ENCODE data around the gene PIK3AP1. TPM values are rescaled to one million over a fixed set of nuclear protein-coding genes. Genes with fewer than 3 reads are reported as not detected.

PIK3AP1 gene
- total RNA-seq, 2 donors from 2014 or later = 1.3 to 5.2 TPM

DNA sequence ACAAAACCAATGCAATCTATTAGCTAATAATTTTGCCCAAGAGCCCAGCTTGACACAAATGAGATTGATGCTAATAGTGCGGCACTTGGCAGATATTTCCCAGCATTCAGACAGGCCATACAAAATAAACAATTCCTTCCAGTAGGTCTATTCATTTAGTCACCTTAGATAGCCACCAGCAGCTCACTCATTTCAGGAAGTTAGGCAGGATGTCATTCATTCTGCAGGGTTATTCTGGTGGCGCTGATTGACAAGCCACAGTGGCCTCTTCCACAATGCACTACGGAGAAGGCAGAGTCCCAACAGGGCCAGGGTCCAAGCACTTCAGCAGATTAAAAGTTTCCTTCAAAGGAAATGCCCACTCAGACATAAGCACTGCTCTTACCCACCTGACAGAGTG, 55.8 kb downstream of the PIK3AP1 start:
- no peaks in the 10 kb centered on the region for H3K4me1 Mint-ChIP-seq
- no peaks in the 10 kb centered on the region for H3K9me3 Mint-ChIP-seq
- TF ChIP-seq, protein P1, sequence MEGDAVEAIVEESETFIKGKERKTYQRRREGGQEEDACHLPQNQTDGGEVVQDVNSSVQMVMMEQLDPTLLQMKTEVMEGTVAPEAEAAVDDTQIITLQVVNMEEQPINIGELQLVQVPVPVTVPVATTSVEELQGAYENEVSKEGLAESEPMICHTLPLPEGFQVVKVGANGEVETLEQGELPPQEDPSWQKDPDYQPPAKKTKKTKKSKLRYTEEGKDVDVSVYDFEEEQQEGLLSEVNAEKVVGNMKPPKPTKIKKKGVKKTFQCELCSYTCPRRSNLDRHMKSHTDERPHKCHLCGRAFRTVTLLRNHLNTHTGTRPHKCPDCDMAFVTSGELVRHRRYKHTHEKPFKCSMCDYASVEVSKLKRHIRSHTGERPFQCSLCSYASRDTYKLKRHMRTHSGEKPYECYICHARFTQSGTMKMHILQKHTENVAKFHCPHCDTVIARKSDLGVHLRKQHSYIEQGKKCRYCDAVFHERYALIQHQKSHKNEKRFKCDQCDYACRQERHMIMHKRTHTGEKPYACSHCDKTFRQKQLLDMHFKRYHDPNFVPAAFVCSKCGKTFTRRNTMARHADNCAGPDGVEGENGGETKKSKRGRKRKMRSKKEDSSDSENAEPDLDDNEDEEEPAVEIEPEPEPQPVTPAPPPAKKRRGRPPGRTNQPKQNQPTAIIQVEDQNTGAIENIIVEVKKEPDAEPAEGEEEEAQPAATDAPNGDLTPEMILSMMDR (conservative IDR thresholded peaks at IDR 0.05) = no peak
- no peaks in the 10 kb centered on the region for H3K9me3 ChIP-seq (ENCODE audit: control insufficient read depth, low read length)
- H3K4me3 ChIP-seq (ENCODE audit: low read length) = no peak overlapping the region
- no peaks in the 10 kb centered on the region for H3K36me3 Mint-ChIP-seq (ENCODE audit: low read depth)
- no peaks in the 10 kb centered on the region for H3K36me3 ChIP-seq (ENCODE audit: control insufficient read depth, insufficient read depth, low read length)
- H3K27ac Mint-ChIP-seq = no peak overlapping the region
- H3K4me3 Mint-ChIP-seq = no peak overlapping the region
- H3K27me3 Mint-ChIP-seq (ENCODE audit: insufficient read depth) = no peaks in the 10 kb centered on the region
- no peaks in the 10 kb centered on the region for H3K27me3 ChIP-seq (ENCODE audit: control insufficient read depth, insufficient read depth, low read length, poor library complexity, severe bottlenecking)
- H3K27ac ChIP-seq (ENCODE audit: low read depth, low read length) = no peak overlapping the region
- WGBS, 2 experiments (ENCODE audit: insufficient coverage in 1 of 2, insufficient read length in 1 of 2) = 81 to 91% methylated on average over 1 to 3 of the region's 3 CpGs
- H3K9ac ChIP-seq (ENCODE audit: extremely low read depth, low read length, poor library complexity, severe bottlenecking) = no peak overlapping the region
- DNase-seq = no peak
- H3K4me1 ChIP-seq (ENCODE audit: control insufficient read depth, insufficient read depth, low read length) = no peaks in the 10 kb centered on the region

DNA sequence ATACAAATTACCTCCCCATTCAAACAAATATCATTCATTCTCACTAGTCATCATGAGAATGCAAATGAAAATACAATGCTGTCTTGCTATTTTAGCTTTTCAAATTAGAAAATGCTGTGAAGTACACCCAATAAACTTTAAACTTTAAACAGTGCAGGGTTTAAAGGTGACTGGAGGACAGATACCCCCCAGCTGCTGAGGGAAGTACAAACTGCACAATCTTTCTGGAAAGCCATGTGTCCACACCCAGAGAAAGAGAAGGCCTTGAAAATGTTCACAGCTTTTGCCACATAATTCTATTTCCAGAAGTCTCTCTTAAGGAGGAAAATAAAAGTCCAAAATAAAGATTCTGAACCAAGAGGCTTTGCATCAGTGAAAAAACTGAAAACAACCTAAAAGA, 56.5 kb downstream of the PIK3AP1 start:
- no peaks in the 10 kb centered on the region for H3K36me3 ChIP-seq (ENCODE audit: control insufficient read depth, insufficient read depth, low read length)
- no peaks in the 10 kb centered on the region for H3K9me3 Mint-ChIP-seq
- H3K4me3 Mint-ChIP-seq = no peak overlapping the region
- no peaks in the 10 kb centered on the region for H3K4me1 Mint-ChIP-seq
- H3K4me3 ChIP-seq (ENCODE audit: low read length) = no peak overlapping the region
- no peak overlapping the region for H3K27ac ChIP-seq (ENCODE audit: low read depth, low read length)
- H3K9ac ChIP-seq (ENCODE audit: extremely low read depth, low read length, poor library complexity, severe bottlenecking) = no peak overlapping the region
- no peaks in the 10 kb centered on the region for H3K9me3 ChIP-seq (ENCODE audit: control insufficient read depth, low read length)
- H3K27me3 ChIP-seq (ENCODE audit: control insufficient read depth, insufficient read depth, low read length, poor library complexity, severe bottlenecking) = no peaks in the 10 kb centered on the region
- no peak overlapping the region for H3K27ac Mint-ChIP-seq
- no peak for DNase-seq
- H3K27me3 Mint-ChIP-seq (ENCODE audit: insufficient read depth) = no peaks in the 10 kb centered on the region
- H3K36me3 Mint-ChIP-seq (ENCODE audit: low read depth) = no peaks in the 10 kb centered on the region
- H3K4me1 ChIP-seq (ENCODE audit: control insufficient read depth, insufficient read depth, low read length) = no peaks in the 10 kb centered on the region
- TF ChIP-seq, protein P1 (conservative IDR thresholded peaks at IDR 0.05) = no peak

DNA sequence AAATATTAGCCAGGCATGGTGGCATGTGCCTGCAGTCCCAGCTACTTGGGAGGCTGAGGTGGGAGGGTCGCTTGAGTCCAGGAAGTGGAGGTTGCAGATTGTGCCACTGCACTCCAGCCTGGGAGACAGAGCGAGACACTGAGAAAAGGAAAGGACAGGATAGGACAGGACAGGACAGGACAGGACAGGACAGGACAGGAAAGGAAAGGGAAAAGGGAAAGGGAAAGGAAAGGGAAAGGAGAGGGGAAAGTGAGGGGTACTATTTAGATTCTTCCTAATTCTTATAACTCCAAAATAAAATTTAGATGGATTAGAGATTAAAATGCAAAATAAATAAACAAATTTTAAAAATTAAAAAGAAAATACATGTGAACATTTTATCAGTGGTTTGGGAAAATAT, 58.7 kb downstream of the PIK3AP1 start:
- Histone ChIP-seq H3K36me3 (ENCODE audit: control insufficient read depth, insufficient read depth, low read length) (no peaks in the 10 kb centered on the region), H3K4me1 (ENCODE audit: control insufficient read depth, insufficient read depth, low read length) (no peaks in the 10 kb centered on the region), H3K27ac (ENCODE audit: low read depth, low read length) (no peak overlapping the region), H3K27me3 (ENCODE audit: control insufficient read depth, insufficient read depth, low read length, poor library complexity, severe bottlenecking) (no peaks in the 10 kb centered on the region), H3K4me3 (ENCODE audit: low read length) (no peak overlapping the region), H3K9ac (ENCODE audit: extremely low read depth, low read length, poor library complexity, severe bottlenecking) (no peak overlapping the region), H3K9me3 (ENCODE audit: control insufficient read depth, low read length) (no peaks in the 10 kb centered on the region)
- DNase-seq = no peak
- TF ChIP-seq, protein P1 (conservative IDR thresholded peaks at IDR 0.05) = no peak
- Mint-ChIP-seq H3K27me3 (ENCODE audit: insufficient read depth) (no peaks in the 10 kb centered on the region), H3K27ac (no peak overlapping the region), H3K9me3 (no peaks in the 10 kb centered on the region), H3K4me3 (no peak overlapping the region), H3K36me3 (ENCODE audit: low read depth) (no peaks in the 10 kb centered on the region), H3K4me1 (no peaks in the 10 kb centered on the region)
- WGBS, 2 experiments (ENCODE audit: insufficient coverage in 1 of 2, insufficient read length in 1 of 2) = 85 to 89% methylated on average over 2 of the region's 2 CpGs

Data from endodermal cell (in vitro differentiated cells).